Peyer's patch (tissue), 4 donors: ENCODE measurements around the gene MKNK1.
"Not testable (repeated sequence)": the region's sequence is repeated elsewhere in the genome, so short reads cannot be mapped to it uniquely, and the experiment has no call there.

Source experiments
- POLR2A ChIP-seq, 2 donors: fragments of 450-650 bp; IDR thresholded peaks; one replicate each; pipeline ENCODE4 v1.5.1; 2017; ENCODE audit warnings: antibody characterized with exemption in 2 of 2, mild to moderate bottlenecking in 2 of 2, moderate library complexity in 2 of 2
- TF ChIP-seq, protein P1 (sequence below), 6 experiments: fragments of 450-650 bp in 4 of 6; fragments of 200-600 bp in 2 of 6; sonication (generic) in 1 of 6; IDR thresholded peaks; one replicate each; pipeline ENCODE4 v1.5.1; 2017 to 2019; ENCODE audit warnings: antibody characterized with exemption in 6 of 6, mild to moderate bottlenecking in 3 of 6, moderate library complexity in 1 of 6

DNA sequence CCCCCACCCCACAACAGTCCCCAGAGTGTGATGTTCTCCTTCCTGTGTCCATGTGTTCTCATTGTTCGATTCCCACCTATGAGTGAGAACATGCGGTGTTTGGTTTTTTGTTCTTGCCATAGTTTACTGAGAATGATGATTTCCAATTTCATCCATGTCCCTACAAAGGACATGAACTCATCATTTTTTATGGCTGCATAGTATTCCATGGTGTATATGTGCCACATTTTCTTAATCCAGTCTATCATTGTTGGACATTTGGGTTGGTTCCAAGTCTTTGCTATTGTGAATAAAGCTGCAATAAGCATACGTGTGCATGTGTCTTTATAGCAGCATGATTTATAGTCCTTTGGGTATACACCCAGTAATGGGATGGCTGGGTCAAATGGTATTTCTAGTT, 47.1 kb upstream of the MKNK1 start:
- not testable (repeated sequence) for TF ChIP-seq POLR2A (IDR thresholded peaks at IDR 0.05)
- TF ChIP-seq, protein P1, sequence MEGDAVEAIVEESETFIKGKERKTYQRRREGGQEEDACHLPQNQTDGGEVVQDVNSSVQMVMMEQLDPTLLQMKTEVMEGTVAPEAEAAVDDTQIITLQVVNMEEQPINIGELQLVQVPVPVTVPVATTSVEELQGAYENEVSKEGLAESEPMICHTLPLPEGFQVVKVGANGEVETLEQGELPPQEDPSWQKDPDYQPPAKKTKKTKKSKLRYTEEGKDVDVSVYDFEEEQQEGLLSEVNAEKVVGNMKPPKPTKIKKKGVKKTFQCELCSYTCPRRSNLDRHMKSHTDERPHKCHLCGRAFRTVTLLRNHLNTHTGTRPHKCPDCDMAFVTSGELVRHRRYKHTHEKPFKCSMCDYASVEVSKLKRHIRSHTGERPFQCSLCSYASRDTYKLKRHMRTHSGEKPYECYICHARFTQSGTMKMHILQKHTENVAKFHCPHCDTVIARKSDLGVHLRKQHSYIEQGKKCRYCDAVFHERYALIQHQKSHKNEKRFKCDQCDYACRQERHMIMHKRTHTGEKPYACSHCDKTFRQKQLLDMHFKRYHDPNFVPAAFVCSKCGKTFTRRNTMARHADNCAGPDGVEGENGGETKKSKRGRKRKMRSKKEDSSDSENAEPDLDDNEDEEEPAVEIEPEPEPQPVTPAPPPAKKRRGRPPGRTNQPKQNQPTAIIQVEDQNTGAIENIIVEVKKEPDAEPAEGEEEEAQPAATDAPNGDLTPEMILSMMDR (IDR thresholded peaks at IDR 0.05): not testable (repeated sequence)
